HEK293T (cell line): Measurements from ENCODE around the gene MAGI2.

Experiments
- CTCF ChIA-PET: fragments of 350-600 bp; formaldehyde crosslinking; extraction: SDS; loops from one replicate; lab custom pipeline; 2021; ENCODE audit warnings: antibody characterized with exemption, inconsistent platforms; lab: Yijun Ruan, JAX
- POLR2A ChIA-PET: fragments of 350-600 bp; formaldehyde crosslinking; extraction: SDS; loops from one replicate; lab custom pipeline; 2020; ENCODE audit warnings: antibody characterized with exemption, inconsistent platforms; lab: Yijun Ruan, JAX
- DNase-seq: peaks from one replicate; pipeline ENCODE4 v3.0.0; 2012; ENCODE audit warnings: mixed read lengths; ENCODE audit errors: extremely low spot score
- ARNT ChIP-seq: fragments of 450-650 bp; IDR thresholded peaks from 2 replicates; pipeline ENCODE4 v1.6.1; 2017; ENCODE audit warnings: mild to moderate bottlenecking
- BHLHE40 ChIP-seq: fragments of 450-650 bp; IDR thresholded peaks from 2 replicates; pipeline ENCODE4 v1.6.1; 2016; ENCODE audit warnings: mild to moderate bottlenecking, moderate library complexity, borderline replicate concordance
- CTBP1 ChIP-seq: fragments of 450-650 bp; IDR thresholded peaks from 2 replicates; pipeline ENCODE4 v1.6.1; 2016; ENCODE audit warnings: borderline replicate concordance
- ELF4 ChIP-seq: fragments of 450-650 bp; IDR thresholded peaks from 2 replicates; pipeline ENCODE4 v1.6.1; 2017; ENCODE audit warnings: antibody characterized with exemption
- FOXA1 ChIP-seq: fragments of 450-650 bp; IDR thresholded peaks from 2 replicates; pipeline ENCODE4 v1.6.1; 2016; ENCODE audit warnings: mild to moderate bottlenecking
- FOXK2 ChIP-seq: fragments of 450-650 bp; IDR thresholded peaks from 2 replicates; pipeline ENCODE4 v1.6.1; 2016; ENCODE audit warnings: mild to moderate bottlenecking
- FOXM1 ChIP-seq: fragments of 450-650 bp; IDR thresholded peaks from 2 replicates; pipeline ENCODE4 v1.6.1; 2017; ENCODE audit warnings: mild to moderate bottlenecking, borderline replicate concordance
- HDGF ChIP-seq: fragments of 450-650 bp; IDR thresholded peaks from 2 replicates; pipeline ENCODE4 v1.6.1; 2017; ENCODE audit warnings: antibody characterized with exemption, borderline replicate concordance
- L3MBTL2 ChIP-seq: fragments of 450-650 bp; conservative IDR thresholded peaks from 2 replicates; pipeline ENCODE4 v1.6.1; 2016; ENCODE audit warnings: mild to moderate bottlenecking
- LEF1 ChIP-seq: fragments of 450-650 bp; IDR thresholded peaks from 2 replicates; pipeline ENCODE4 v1.6.1; 2017; ENCODE audit warnings: mild to moderate bottlenecking, borderline replicate concordance
- NFRKB ChIP-seq: fragments of 450-650 bp; IDR thresholded peaks from 2 replicates; pipeline ENCODE4 v1.6.1; 2016; ENCODE audit warnings: mild to moderate bottlenecking, moderate library complexity
- SP1 ChIP-seq: fragments of 450-650 bp; IDR thresholded peaks from 2 replicates; pipeline ENCODE4 v1.6.1; 2017
- SUZ12 ChIP-seq: fragments of 450-650 bp; IDR thresholded peaks from 2 replicates; pipeline ENCODE4 v1.6.1; 2016; ENCODE audit warnings: mild to moderate bottlenecking
- TARDBP ChIP-seq: fragments of 450-650 bp; IDR thresholded peaks from 2 replicates; pipeline ENCODE4 v1.6.1; 2016
- ZNF384 ChIP-seq: fragments of 450-650 bp; IDR thresholded peaks from 2 replicates; pipeline ENCODE4 v1.6.1; 2016
- TF ChIP-seq, protein P1 (sequence below): fragments of 450-650 bp; IDR thresholded peaks from 2 replicates; pipeline ENCODE4 v1.6.1; 2016

The MAGI2 gene

GRCh38 chr7:78752554-78752953, 700.9 kb downstream of the MAGI2 start:
- no peak for DNase-seq
- ChIA-PET CTCF (no interaction called here), POLR2A (no interaction called here)
- TF ChIP-seq NFRKB (no peak), FOXA1 (no peak), ELF4 (no peak), CTBP1 (no peak), BHLHE40 (no peak), FOXM1 (no peak)
- TF ChIP-seq, protein P1, sequence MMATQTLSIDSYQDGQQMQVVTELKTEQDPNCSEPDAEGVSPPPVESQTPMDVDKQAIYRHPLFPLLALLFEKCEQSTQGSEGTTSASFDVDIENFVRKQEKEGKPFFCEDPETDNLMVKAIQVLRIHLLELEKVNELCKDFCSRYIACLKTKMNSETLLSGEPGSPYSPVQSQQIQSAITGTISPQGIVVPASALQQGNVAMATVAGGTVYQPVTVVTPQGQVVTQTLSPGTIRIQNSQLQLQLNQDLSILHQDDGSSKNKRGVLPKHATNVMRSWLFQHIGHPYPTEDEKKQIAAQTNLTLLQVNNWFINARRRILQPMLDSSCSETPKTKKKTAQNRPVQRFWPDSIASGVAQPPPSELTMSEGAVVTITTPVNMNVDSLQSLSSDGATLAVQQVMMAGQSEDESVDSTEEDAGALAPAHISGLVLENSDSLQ = no peak

DNA sequence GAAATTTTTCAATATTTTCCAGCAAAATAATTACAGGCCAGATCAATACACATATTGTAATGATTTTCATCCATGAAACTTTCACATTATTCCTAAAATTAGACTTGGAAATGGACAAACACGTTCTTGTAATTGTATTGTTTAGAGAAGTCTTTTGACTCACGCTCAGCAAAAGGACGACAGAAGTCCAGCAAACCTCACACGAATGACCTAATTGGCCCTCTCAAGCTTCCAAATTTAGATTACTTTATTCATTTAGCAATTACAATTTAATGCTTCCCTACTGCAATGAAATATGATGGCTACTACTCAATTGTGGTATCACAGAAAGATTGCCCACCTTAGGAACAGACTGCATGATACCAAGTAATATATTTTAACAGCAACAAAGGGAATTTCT, 702.2 kb downstream of the MAGI2 start:
- ChIA-PET CTCF (no interaction called here), POLR2A (no interaction called here)
- TF ChIP-seq LEF1 (no peak), CTBP1 (no peak), HDGF (no peak), BHLHE40 (no peak), FOXM1 (no peak), ELF4 (no peak)
- TF ChIP-seq, protein P1 = no peak
- DNase-seq = no peak

DNA sequence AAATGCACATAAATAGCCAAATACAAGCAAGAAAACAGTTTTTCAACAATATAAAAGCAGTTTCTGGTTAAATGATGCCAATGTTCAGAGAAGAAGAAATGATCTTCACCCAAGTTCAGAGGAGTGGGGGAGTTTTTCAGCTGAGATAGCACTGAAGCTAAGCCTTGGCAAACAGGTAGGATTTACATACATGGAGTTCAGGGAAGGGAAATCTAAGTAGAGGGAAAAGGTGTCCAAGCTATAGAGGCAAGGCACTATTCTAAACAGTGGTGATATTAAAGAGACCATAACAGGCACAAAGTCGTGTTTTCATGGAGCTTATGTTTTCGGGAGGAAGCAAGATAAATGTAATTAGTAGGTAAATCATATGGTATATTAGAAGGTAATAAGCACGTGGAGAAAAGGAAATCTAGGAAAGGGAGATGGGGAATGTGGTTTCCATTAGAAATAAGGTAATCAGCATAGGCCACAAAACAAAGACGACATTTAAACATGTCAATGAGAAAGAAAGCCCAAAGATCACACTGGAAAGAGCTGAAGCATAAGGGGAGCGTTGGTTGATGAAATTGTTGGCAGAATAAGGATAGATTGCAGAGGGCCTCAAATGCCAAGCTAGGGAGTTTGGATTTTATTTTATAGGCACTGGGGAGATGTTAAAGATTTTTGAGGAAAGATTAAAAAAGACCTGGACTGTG, 704.3 kb downstream of the MAGI2 start:
- ChIA-PET POLR2A (no interaction called here), CTCF (no interaction called here)
- TF ChIP-seq FOXM1 (no peak), TARDBP (no peak), ELF4 (no peak), HDGF (no peak), ZNF384 (no peak), SP1 (no peak), LEF1 (no peak), SUZ12 (no peak)
- DNase-seq = no peak

DNA sequence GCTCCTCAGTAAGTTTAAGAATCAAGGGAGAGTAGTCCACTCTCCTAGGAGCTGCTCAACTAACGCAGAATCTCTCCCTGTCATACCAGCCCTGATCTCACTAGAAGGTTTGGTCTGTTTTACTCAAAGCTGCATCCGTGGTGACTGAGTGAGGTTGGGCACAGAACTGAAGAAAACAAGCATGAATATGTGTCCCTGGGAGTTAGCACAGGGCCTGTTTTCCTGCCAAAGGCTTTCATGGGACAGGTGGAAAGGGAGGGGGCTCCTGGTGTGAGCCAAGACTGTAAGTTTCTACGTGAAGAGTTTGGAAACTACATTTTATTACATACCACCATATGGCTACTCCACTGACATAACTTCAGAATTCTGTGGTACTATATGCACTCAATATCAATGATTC, 705.9 kb downstream of the MAGI2 start:
- POLR2A ChIA-PET = no interaction called here
- TF ChIP-seq BHLHE40 = no peak
- TF ChIP-seq SUZ12 = no peak
- TF ChIP-seq CTBP1 = no peak
- TF ChIP-seq FOXA1 = no peak
- TF ChIP-seq ARNT = no peak
- no peak for TF ChIP-seq SP1
- no peak for TF ChIP-seq HDGF
- no peak for TF ChIP-seq NFRKB
- TF ChIP-seq TARDBP = no peak
- no peak for TF ChIP-seq ZNF384
- TF ChIP-seq ELF4 = no peak
- TF ChIP-seq, protein P1 = no peak
- TF ChIP-seq FOXM1 = no peak
- CTCF ChIA-PET = no interaction called here
- no peak for DNase-seq

- no peak for DNase-seq
- TF ChIP-seq SUZ12 = no peak
- TF ChIP-seq FOXK2 = no peak
- TF ChIP-seq ELF4 = no peak
- no peak for TF ChIP-seq L3MBTL2
- TF ChIP-seq BHLHE40 = no peak
- TF ChIP-seq ARNT = no peak
- TF ChIP-seq FOXA1 = no peak
- no peak for TF ChIP-seq LEF1
- no peak for TF ChIP-seq CTBP1
- TF ChIP-seq HDGF = no peak
- TF ChIP-seq ZNF384 = no peak
- TF ChIP-seq, protein P1 = no peak
- no peak for TF ChIP-seq FOXM1
- no peak for TF ChIP-seq NFRKB
- TF ChIP-seq TARDBP = no peak
- TF ChIP-seq SP1 = no peak
- CTCF ChIA-PET = no interaction called here
- POLR2A ChIA-PET = no interaction called here
Measured at GRCh38 chr7:78746301-78746700, 707.2 kb downstream of the MAGI2 start.

- POLR2A ChIA-PET = no interaction called here
- CTCF ChIA-PET = no interaction called here
- no peak for DNase-seq
- TF ChIP-seq TARDBP (no peak), CTBP1 (no peak), FOXK2 (no peak), ZNF384 (no peak), NFRKB (no peak), L3MBTL2 (no peak), LEF1 (no peak), HDGF (no peak), BHLHE40 (no peak), FOXA1 (no peak), ARNT (no peak), FOXM1 (no peak), ELF4 (no peak), SUZ12 (no peak), SP1 (no peak)
- TF ChIP-seq, protein P1 = no peak
Measured at GRCh38 chr7:78742694-78743093, 710.8 kb downstream of the MAGI2 start.
